Stimulated activated CD4-positive, alpha-beta T cell treated with anti-CD3 and anti-CD28 coated beads, Interleukin-12 subunit alpha, Interleukin-12 subunit beta, amount 100 ng/mL, for 48 hours (primary cell): ENCODE results near the gene SYNE2.

Experiments used
- DNase-seq, 3 donors: peaks; one replicate each; pipeline ENCODE4 v3.0.0-alpha.2; 2020; ENCODE audit warnings: low read depth in 2 of 3, low spot score in 1 of 3

The SYNE2 gene

DNA sequence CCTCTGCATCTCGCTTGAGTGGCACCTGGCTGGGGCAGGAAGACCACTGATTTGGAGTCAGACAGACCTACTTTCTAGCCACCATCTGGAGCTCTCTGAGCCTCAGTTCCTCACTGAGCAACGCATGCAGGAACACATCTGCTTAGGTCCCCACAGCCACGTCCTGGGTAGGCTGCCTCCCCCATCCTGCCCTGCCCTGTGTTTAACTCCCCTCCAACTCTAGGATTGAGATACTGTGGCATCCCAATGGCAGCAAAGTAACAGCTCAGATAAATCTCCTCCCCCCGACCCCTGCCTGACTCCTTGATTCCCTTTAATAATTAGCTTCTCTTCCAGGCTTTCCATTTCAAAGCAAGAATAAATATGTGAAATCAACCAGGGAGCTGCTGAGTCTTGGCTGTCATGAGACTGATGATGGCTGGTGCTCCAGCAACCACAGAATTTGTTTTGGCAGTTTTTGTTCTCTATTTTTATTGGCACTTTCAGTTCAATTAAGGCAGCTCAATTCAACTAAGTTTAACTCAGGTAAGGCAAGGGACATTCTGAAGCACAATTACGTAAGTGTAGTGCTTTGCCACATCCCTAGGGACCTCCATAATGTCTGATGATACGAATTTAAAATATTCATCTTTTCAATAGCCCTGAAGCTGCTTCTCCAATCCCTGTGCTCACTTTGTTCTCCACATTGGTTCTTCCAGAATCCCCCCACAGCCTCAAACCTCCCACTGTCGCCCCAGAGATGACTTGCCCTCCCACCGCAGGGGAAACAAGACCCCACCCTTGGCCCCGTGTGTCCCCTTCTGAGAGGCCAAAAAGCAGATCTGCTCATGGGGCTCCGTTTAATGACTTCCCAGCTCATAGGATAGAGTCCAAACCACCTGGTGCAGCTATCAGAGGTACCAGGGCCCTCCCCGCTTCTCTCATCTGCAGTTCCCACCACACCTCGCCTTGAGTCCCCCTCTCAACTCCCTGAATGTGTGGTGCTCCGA is 383.1 kb downstream of the SYNE2 start:
- no peak for DNase-seq

GRCh38 chr14:64238049-64238448 is 385.2 kb downstream of the SYNE2 start:
- DNase-seq, result no peak

GRCh38 chr14:64238631-64239030 is 385.8 kb downstream of the SYNE2 start:
- no peak for DNase-seq

DNA sequence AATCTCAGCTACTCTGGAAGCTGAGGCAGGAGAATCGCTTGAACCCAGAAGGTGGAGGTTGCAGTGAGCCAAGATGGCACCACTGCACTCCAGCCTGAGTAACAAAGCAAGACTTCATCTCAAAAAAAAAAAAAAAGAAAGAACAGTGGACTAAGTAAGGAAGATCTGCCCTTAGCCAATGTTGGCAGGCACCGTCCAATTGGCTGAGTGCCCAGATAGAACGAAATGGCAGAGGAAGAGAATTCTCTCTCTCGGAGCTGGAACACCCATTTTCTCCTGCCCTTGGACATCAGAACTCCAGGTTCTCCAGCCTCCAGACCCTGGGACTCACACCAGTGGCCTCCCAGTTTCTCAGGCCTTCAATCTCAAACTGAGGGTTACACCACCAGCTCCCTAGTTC is 391.5 kb downstream of the SYNE2 start:
- DNase-seq, result no peak

DNA sequence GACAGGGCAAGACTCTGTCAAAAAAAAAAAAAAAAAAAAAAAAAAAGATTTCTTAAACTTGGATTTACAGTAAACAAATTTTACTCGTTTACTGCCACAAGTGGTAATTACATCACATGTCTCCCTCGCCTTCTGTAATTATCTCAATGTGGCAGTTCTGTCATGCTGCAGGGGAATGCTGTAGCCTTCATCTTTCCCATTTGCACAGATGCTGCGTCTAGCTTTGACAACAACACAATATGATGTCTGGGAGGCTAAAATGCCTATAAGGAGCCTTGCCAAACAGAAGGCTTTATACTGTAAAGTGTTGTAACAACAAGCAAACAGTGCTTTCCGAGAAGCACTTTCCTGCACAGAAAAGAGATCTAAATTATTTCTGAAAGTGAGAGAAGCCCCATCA is 392.7 kb downstream of the SYNE2 start:
- DNase-seq, result no peak

DNA sequence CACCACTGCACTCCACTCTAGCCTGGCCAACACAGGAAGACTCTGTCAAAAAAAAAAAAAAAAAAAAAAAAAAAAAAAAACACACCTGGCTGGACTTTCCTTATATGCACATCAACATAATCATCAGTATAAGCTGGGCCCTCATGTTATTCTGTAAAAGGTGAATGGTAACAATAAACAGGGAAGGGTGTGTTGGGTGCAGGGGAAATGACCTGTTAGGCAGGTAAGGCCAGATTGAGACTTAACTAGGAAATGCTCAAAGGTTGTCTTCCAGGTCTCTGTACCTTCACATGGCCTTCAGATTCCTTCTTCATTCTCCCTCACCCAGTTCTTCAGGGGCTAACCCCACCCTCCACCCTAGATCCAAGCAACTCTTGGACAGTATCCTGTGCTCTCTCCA is 393.9 kb downstream of the SYNE2 start:
- DNase-seq, result no peak

GRCh38 chr14:64247195-64247594 is 394.4 kb downstream of the SYNE2 start:
- no peak for DNase-seq

DNA sequence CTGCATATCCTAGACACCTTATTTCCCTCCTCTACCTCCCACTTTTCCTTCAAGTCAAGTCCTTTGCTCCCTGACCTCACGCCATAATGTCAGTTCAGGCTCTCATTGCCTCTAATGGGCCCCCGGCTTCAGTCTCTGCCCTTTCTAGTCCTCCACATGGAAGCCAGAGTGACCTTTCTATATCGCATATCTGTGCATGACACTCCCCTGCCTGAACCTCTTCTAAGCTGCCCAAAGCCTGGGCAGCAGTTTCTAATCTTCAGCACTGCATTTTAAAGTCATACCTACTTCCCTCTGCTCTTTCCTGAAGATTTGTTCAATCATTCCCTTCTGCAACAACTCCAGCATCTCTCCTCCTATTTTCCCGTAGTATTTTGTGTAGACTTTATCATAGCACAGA is 395.9 kb downstream of the SYNE2 start:
- DNase-seq, result no peak

- DNase-seq, result no peak
Measured at GRCh38 chr14:64249363-64249762, 396.6 kb downstream of the SYNE2 start.

DNA sequence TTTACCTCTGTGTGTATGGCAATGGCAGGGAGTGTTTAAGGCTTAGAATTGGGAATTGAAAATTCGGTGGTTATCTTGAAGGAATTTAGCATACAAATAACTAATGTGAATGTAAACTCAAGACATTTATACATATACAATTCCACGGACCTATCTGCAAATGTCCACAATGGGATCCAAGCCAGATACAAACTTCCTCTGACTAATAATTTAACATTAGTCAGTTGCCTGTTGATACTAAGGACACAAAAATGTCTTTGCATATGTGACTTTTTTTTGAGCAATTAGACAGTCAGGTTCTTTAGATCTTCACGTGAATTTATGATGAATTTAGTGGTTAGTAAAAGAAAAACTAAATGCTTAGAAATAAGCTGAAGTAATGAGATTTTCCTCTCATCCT is 400.9 kb downstream of the SYNE2 start:
- no peak for DNase-seq

DNA sequence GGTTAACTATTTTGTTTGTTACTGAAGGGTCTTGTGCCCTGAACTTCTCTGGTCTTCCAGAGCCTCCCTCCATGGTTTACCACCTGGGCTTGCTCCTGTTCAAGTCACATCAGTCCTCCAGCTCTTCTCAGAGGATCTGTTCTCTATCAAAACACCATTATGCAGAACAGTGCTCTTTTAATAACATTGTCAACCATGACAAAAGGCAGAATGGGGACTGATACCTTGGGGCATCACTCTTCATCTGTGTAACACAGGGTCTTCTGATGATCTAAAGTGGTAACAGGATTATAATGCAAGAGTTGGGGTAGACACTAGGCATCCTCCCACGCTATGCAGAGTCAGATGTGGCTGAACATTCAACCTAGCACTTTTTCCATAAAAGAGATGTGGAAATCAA is 403.0 kb downstream of the SYNE2 start:
- DNase-seq, result no peak

DNA sequence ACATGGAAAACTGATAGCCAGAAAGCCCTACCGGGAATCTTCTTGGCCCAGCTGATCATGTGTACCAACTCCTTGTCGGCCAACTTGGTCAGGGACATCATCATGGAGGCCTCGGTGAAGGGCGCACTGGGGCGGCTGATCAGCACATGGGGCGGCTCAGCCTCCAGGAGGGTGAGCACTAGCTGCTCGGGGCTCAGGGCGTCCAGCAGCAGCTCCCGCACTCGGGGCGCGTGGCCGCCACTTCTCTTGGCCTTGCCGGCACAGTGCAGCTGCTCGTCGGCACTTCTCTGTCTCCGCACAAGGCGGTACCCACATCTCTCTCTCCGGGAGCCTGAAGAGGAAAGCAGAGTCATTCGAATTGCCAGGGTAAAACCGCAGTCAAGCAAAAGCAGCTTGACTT is 407.6 kb downstream of the SYNE2 start:
- DNase-seq, result no peak

DNA sequence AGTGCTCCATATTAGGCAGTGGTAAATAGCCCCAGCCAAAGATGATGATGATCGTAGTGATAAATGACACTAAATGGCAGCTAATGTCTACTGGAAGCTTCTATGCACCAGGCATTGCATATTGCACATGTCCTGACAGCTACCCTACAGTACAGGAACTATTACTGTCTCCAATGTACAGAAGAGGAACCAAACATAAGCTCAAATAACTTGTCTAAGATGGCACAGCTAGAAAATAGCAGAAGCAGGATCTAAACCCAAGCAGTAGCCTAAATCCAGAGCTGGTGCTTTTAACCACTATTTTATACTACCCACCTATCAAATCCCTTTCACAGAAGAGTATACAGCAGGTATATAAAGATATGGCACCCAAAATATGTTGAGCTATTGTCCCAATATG is 412.4 kb downstream of the SYNE2 start:
- no peak for DNase-seq

DNA sequence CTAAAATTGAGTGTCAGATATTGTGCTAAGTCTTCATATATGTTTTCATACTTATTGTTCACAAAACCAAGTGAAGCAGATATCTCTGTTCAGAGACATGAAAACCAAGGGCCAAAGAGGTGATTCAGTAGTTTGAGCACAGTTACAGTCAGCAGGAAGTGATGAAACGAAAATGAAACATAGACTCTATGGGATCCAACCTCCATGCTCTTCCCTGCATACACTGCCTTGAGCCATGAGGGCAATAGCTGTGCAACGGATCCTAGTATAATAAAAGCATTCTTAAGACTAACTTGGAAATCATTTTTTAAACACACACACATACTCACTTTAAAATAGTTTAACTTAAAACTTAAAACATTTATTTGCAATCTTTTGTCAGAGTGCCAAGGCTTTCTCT is 413.4 kb downstream of the SYNE2 start:
- no peak for DNase-seq

- DNase-seq, result no peak
Measured at GRCh38 chr14:64272019-64272418, 419.2 kb downstream of the SYNE2 start.
